ENCODE data around the gene SP100.

DNA sequence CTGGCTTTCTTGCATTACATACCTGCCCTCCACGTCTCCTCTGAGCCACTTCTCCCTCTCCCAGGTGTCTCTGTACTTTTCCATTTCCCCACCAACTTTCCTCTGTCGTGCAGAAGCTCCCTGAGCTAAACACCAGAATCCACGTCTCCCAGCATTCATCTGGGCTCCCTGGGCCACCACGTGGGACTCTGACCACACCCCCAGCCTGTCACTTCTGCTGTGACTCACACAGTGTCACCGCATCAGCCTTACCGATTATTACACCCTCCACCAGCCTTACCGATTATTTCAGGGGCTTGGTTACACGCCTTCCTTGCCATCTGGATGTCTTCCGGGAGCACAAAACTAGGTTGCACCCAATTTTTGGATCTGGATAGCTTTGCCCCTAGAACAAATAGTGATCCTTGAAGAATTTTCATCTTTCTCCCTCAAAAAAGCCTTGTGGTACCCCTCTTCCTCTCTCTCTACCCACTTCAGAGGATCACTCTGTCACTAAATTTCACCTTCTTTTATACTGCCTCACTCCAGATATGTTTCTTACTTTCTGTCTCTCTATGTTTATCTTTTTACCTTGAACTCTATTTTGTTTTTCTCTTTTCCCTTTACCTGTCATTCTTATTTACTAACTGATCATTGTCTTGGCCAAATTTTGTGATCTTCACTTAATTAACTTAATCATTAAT, 159.8 kb downstream of the SP100 start:
- TF ChIP-seq, protein P1, sequence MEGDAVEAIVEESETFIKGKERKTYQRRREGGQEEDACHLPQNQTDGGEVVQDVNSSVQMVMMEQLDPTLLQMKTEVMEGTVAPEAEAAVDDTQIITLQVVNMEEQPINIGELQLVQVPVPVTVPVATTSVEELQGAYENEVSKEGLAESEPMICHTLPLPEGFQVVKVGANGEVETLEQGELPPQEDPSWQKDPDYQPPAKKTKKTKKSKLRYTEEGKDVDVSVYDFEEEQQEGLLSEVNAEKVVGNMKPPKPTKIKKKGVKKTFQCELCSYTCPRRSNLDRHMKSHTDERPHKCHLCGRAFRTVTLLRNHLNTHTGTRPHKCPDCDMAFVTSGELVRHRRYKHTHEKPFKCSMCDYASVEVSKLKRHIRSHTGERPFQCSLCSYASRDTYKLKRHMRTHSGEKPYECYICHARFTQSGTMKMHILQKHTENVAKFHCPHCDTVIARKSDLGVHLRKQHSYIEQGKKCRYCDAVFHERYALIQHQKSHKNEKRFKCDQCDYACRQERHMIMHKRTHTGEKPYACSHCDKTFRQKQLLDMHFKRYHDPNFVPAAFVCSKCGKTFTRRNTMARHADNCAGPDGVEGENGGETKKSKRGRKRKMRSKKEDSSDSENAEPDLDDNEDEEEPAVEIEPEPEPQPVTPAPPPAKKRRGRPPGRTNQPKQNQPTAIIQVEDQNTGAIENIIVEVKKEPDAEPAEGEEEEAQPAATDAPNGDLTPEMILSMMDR (IDR thresholded peaks at IDR 0.05): no peak
- TF ChIP-seq POLR2A (IDR thresholded peaks at IDR 0.05): no peak

Data from testis (tissue), 2 donors.